ENCODE results near the gene SLC6A18.
A peak's percentile ranks its signal among the peaks of the same experiment; 100 is the strongest.

SLC6A18 gene

GRCh38 chr5:1239505-1240251 is 14.5 kb downstream of the SLC6A18 start:
- DNase-seq: no peak

- DNase-seq: no peak
Measured at GRCh38 chr5:1240496-1241260, 15.5 kb downstream of the SLC6A18 start.

- no peak for DNase-seq
Measured at GRCh38 chr5:1241509-1242080, 16.4 kb downstream of the SLC6A18 start.

- no peak for DNase-seq
Measured at GRCh38 chr5:1242733-1243486, 17.7 kb downstream of the SLC6A18 start.

GRCh38 chr5:1243487-1244130 is 18.4 kb downstream of the SLC6A18 start:
- DNase-seq: no peak

GRCh38 chr5:1244255-1244654 is 19.1 kb downstream of the SLC6A18 start:
- DNase-seq: no peak

GRCh38 chr5:1244976-1245375 is 19.8 kb downstream of the SLC6A18 start:
- no peak for DNase-seq

GRCh38 chr5:1245905-1246576 is 20.9 kb downstream of the SLC6A18 start:
- no peak for DNase-seq

GRCh38 chr5:1246711-1247431 is 21.7 kb downstream of the SLC6A18 start:
- peak; percentile 74 for DNase-seq

GRCh38 chr5:1247811-1248210 is 22.6 kb downstream of the SLC6A18 start:
- DNase-seq: no peak

GRCh38 chr5:1249366-1250280 is 24.4 kb downstream of the SLC6A18 start:
- no peak for DNase-seq

GRCh38 chr5:1251678-1252580 is 26.7 kb downstream of the SLC6A18 start:
- DNase-seq: no peak

- no peak for DNase-seq
Measured at GRCh38 chr5:1252681-1253080, 27.5 kb downstream of the SLC6A18 start.

GRCh38 chr5:1253456-1254105 is 28.4 kb downstream of the SLC6A18 start:
- no peak for DNase-seq

- DNase-seq: no peak
Measured at GRCh38 chr5:1254196-1254595, 29.0 kb downstream of the SLC6A18 start.

GRCh38 chr5:1255081-1255561 is 29.9 kb downstream of the SLC6A18 start:
- DNase-seq: no peak

GRCh38 chr5:1256776-1257175 is 31.6 kb downstream of the SLC6A18 start:
- no peak for DNase-seq

- no peak for DNase-seq
Measured at GRCh38 chr5:1257363-1257762, 32.2 kb downstream of the SLC6A18 start.

Data from femur (tissue), 1 donor.